Parietal lobe (tissue), 2 donors: Measurements from ENCODE around the gene TSPOAP1. TPM values are rescaled to one million over a fixed set of nuclear protein-coding genes. Genes with fewer than 3 reads are reported as not detected.

ENCODE experiments used
- small RNA-seq: library from RNA; depleted of rRNA; stranded (forward); fragments of <200 nt; gene quantifications from one replicate; pipeline ENCODE3, GENCODE V24; 2014; ENCODE audit warnings: low replicate concordance
- total RNA-seq: library from RNA; depleted of rRNA; stranded (reverse); fragments of >200 nt; gene quantifications from one replicate; pipeline ENCODE4 v1.2.3, GENCODE V29; 2014

The TSPOAP1 gene, protein sequence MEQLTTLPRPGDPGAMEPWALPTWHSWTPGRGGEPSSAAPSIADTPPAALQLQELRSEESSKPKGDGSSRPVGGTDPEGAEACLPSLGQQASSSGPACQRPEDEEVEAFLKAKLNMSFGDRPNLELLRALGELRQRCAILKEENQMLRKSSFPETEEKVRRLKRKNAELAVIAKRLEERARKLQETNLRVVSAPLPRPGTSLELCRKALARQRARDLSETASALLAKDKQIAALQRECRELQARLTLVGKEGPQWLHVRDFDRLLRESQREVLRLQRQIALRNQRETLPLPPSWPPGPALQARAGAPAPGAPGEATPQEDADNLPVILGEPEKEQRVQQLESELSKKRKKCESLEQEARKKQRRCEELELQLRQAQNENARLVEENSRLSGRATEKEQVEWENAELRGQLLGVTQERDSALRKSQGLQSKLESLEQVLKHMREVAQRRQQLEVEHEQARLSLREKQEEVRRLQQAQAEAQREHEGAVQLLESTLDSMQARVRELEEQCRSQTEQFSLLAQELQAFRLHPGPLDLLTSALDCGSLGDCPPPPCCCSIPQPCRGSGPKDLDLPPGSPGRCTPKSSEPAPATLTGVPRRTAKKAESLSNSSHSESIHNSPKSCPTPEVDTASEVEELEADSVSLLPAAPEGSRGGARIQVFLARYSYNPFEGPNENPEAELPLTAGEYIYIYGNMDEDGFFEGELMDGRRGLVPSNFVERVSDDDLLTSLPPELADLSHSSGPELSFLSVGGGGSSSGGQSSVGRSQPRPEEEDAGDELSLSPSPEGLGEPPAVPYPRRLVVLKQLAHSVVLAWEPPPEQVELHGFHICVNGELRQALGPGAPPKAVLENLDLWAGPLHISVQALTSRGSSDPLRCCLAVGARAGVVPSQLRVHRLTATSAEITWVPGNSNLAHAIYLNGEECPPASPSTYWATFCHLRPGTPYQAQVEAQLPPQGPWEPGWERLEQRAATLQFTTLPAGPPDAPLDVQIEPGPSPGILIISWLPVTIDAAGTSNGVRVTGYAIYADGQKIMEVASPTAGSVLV (N-terminal part only)
- 91.7 TPM for total RNA-seq

DNA sequence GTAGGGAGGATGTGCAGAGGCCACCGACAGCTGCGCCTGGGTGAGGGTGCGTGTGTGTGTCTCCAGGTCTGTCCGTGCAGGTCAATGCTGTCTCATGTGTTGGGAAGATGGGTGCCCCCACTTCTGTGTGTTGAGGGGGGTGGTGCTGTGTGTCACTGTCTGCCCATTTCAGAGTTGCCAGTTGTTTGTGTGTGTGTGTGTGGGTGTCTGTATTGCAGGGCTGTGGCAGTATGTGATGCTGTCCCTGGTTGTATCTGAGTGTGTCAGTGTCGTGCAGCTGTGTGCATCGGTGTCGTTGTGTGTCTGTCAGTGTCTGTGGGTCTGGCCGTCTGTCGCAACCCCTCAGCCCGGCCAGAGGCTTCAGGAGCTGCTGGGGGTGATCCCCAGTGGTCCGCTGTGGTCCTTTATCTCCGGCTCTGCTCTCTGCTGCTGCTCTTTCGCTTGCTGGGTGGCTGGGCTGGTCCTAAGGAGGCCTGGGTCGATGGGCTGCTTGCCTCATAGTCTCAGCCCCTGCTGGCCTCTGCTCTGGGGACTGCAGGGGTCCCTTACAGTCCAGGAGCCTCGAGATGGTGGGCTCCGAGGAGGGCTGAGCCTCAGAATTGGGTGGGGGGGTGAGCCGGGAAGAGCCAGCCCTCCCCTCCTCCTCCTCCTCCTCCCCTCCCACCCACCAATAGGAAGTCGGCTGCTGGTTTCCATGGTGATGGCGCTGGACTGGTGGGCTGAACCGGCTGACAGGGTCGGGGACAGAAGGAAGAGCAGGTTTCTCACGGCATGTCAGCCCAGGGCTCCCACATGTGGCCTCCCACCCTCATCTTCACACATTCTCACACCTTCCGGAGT, at the start of gene TSPOAP1:
Gene TSPOAP1, minus strand, starts transcription at position 601 of the 840 bp plus-strand sequence. CDS start 875 bp downstream, outside the sequence.

DNA sequence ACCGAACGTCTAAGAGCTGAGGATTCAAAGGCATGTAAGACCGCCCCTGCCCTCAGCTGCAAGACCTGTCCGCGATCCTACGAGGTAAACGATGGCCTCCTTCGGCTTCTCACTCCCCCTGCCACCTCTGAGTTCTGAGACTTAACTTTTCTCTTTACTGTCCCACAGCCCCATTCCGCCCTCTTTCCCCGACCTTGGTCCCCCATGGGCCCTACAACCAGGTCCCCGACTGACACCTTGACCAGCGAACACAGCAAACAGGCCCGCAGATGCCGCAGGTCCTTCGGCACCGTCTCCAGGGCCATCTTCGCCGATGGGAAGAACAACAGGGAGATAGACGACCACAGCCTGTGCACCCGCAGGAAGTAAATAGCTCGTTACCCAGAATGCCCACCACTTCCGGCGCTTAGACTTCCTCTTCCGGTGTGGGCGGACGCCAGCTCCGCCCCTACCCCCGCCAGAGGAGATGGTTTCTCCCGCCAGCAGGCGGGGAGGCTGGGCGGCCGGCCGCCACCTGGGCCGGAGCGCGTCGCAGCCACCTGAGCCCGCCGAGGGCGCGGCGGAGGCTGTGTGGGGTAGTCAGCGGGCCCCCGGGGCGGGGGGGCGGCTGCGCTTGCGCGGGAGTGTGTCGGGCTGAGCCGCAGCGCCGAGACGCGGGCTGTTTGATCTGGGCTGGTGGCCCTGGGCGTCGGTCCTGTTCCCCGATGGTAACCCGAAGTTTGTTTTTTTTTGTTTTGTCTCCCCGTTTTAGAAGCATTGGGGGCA, 23.4 kb upstream of the TSPOAP1 start, which contains the start of gene SUPT4H1:
Gene SUPT4H1, minus strand, starts transcription at position 371 of the 765 bp plus-strand sequence. Its CDS starts 66 bp downstream, at position 305.

DNA sequence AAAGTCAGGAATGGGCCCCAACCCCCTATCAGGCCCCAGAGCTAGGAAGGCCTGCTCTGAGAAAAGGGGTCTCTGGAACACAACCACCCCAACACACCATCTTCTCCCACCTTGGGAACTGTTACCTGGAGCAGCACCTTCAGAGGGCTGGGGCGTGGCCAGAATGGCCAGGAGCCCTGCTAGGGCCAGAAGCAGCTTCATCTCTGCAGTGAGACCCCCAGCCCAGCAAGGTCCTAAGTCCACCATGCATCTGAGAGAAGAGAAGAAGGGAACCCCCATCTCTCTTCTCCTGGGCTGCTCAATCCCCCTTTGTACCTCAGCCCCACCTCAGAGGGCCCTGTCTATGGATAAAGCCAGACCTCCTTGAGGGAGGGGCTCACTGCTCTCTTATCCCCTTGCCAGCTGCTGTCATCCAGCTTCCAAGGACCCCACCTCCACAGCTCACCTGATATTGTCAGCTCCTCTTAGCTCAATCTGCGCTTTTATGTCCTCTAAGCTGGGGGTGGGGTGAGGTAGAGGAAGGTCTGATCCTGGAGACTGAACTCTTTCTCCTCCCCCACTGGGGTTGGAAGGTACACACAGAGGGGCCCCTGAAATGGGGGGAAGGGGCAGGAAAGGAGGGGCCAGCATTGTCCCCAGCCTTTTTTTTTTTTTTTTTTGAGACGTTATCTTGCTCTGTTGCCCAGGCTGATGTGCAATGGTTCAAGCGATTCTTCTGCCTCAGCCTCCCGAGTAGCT, 47.9 kb downstream of the TSPOAP1 start, which contains the start of gene MPO:
Gene MPO, minus strand, starts transcription at position 456 of the 738 bp plus-strand sequence. Its CDS starts 177 bp downstream, at position 279.

Small RNA genes lying within 50 kb of the gene (small RNA-seq; reads per million reads assigned to genes)
- not detected for gene MIR4736

Other genes with a start within 250 kb of the TSPOAP1 start
- gene DYNLL2, start 245.4 kb downstream of the TSPOAP1 start, total RNA-seq, result 42.9 TPM
- not detected for gene OR4D1, start 180.4 kb downstream of the TSPOAP1 start, total RNA-seq
- gene OR4D2, start 161.8 kb downstream of the TSPOAP1 start, total RNA-seq, result not detected
- gene EPX, start 136.1 kb downstream of the TSPOAP1 start, total RNA-seq, result not detected
- 24.4 TPM for gene MKS1, start 109.5 kb downstream of the TSPOAP1 start, total RNA-seq
- not detected for gene LPO, start 90.2 kb downstream of the TSPOAP1 start, total RNA-seq
- 0.94 TPM for gene MPO, start 47.9 kb downstream of the TSPOAP1 start, total RNA-seq
- 35.7 TPM for gene SUPT4H1, start 23.4 kb upstream of the TSPOAP1 start, total RNA-seq
- 0.31 TPM for gene RNF43, start 88.7 kb upstream of the TSPOAP1 start, total RNA-seq
- 0.31 TPM for gene HSF5, start 159.6 kb upstream of the TSPOAP1 start, total RNA-seq
- gene MTMR4, start 185.8 kb upstream of the TSPOAP1 start, total RNA-seq, result 159 TPM